NCI-H2081 (cell line): ENCODE data around the gene ANGPTL4.

ENCODE experiments used
- DNase-seq, 2 experiments: peaks; one replicate each; lab custom pipeline; 2025; lab: John Stamatoyannopoulos, UW

The ANGPTL4 gene

DNA sequence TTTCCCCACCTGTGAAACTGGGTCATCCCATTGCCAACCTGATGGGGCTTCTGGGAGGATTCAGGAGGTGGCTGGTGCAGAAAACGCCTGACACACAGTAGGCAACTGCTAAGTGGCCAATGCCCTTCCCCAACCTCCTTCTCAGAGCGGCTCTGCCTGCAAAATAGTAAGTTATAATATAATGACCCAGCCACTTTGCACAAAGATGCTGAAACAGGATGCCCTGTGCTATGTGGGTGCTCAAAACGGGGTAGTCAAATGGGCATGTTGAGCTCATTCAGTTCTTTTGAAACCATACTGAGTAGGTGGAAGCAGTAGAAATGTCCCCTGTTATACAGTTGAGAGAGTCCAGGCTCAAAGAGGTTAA lies 49.7 kb downstream of the ANGPTL4 start:
- no peak for DNase-seq

GRCh38 chr19:8416796-8417195 lies 52.8 kb downstream of the ANGPTL4 start:
- DNase-seq, result no peak

DNA sequence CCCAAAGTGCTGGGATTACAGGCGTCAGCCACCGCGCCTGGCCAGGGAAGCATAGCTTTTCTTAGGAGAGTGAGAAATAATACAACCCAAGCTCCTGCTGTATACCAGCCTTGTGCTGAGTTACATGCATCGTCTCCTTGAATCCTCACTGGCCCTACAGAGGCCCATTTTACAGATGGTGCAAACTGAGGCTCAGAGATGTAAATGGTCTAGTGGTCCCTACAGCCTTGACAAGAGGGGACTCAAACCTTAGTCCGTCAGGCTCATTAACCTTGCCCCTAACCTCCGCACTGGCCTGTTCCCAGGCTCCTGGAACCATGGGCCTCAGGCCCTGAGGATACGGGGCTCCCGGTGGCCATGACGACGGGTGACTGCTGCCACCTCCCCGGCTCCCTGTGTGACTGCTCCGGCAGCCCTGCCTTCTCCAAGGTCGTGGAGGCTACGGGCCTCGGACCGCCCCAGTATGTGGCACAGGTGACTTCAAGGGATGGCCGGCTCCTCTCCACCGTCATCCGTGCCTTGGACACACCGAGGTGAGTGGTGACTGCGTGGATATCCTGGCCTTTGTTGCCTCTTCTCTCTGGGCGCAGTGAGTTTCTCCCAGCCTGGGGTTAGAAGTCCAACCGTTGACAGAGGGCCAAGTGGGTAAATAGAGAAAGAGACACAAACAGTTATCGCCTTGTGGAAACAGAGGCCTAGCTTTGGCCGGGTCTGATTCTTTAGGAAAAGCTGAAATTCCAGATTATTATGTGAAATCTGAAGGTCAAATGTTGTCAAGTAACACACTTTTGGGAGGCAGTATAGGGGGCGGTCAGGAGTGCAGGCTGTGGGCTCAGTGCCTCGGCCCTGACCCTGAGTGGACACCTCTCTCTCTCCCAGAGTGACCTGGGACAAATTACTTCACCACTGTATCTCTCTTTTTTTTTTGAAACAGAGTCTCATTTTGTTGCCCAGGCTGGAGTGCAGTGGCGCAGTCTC lies 57.8 kb downstream of the ANGPTL4 start:
- no peak for DNase-seq

DNA sequence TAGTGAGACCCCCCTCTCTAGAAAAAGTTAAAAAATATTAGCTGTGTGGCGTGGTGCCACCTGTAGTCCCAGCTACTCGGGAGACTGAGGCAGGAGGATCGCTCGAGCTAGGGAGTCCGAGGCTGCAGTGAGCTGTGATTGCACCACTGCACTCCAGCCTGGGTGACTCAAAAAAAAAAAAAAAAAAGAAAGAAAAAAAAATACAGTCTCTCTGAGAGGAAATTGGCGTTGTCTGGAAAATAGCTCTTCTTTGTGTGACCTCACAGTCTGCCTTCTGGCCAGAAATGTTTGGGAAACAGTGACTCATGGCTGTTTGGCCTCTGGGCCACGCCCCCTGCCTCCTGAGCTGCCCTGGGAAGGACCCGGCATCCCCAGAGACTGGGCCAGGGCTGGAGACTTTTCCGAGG lies 59.9 kb downstream of the ANGPTL4 start:
- no peak for DNase-seq
